HUES6 (cell line): ENCODE data around the gene RGCC.
A peak's percentile ranks its signal among the peaks of the same experiment; 100 is the strongest.

Experiments
- H3K27ac ChIP-seq: 2 replicates; pipeline ENCODE4 v1.7.0; 2013; ENCODE audit warnings: low read depth, mild to moderate bottlenecking, low read length, inconsistent platforms
- H3K27me3 ChIP-seq: 2 replicates; pipeline ENCODE4 v1.6.1; 2013; ENCODE audit warnings: low read length; ENCODE audit not compliant: control insufficient read depth, insufficient read depth
- H3K36me3 ChIP-seq: 2 replicates; pipeline ENCODE4 v1.6.1; 2013; ENCODE audit warnings: low read length; ENCODE audit not compliant: control insufficient read depth, insufficient read depth
- H3K4me1 ChIP-seq: 2 replicates; pipeline ENCODE4 v1.6.1; 2013; ENCODE audit warnings: low read length; ENCODE audit not compliant: control insufficient read depth, insufficient read depth
- H3K4me3 ChIP-seq: 2 replicates; pipeline ENCODE4 v1.5.1; 2013; ENCODE audit warnings: low read depth, low read length
- H3K9ac ChIP-seq: one replicate; pipeline ENCODE4 v1.6.1; 2013; ENCODE audit warnings: mild to moderate bottlenecking, low read length
- H3K9me3 ChIP-seq: 2 replicates; pipeline ENCODE4 v1.6.1; 2013; ENCODE audit warnings: low read depth, low read length; ENCODE audit not compliant: control insufficient read depth, insufficient read depth

RGCC gene

GRCh38 chr13:41456768-41457588, at the start of gene RGCC:
RGCC (plus strand) TSS chr13:41457550; CDS start chr13:41457708, 158 bp downstream.
- Histone ChIP-seq H3K27ac (no peak within 1 kb of the TSS), H3K9me3 (no peaks in the 10 kb centered on the region), H3K36me3 (no peaks in the 10 kb centered on the region), H3K27me3 (peaks cover 88% of the 10 kb centered on the region), H3K4me1 (0 out of 2 replicates have a peak, but pooled peaks cover 4% of the 10 kb centered on the region), H3K9ac (peak within 1 kb of the TSS; percentile 43), H3K4me3 (peak within 1 kb of the TSS; percentile 70)

GRCh38 chr13:41408121-41408520, 49.2 kb upstream of the RGCC start:
- Histone ChIP-seq H3K27ac (no peak overlapping the region), H3K4me1 (peaks cover 1% of the 10 kb centered on the region), H3K9me3 (no peaks in the 10 kb centered on the region), H3K27me3 (no peaks in the 10 kb centered on the region), H3K9ac (no peak overlapping the region), H3K4me3 (no peak overlapping the region), H3K36me3 (no peaks in the 10 kb centered on the region)

- H3K9me3 ChIP-seq: no peaks in the 10 kb centered on the region
- H3K27ac ChIP-seq: no peak overlapping the region
- no peak overlapping the region for H3K9ac ChIP-seq
- no peaks in the 10 kb centered on the region for H3K36me3 ChIP-seq
- H3K4me3 ChIP-seq: no peak overlapping the region
- no peaks in the 10 kb centered on the region for H3K27me3 ChIP-seq
- H3K4me1 ChIP-seq: no peaks in the 10 kb centered on the region
Observed at GRCh38 chr13:41408746-41409145, 48.6 kb upstream of the RGCC start.

- no peaks in the 10 kb centered on the region for H3K4me1 ChIP-seq
- H3K27ac ChIP-seq: no peak overlapping the region
- no peak overlapping the region for H3K4me3 ChIP-seq
- no peaks in the 10 kb centered on the region for H3K36me3 ChIP-seq
- H3K9ac ChIP-seq: no peak overlapping the region
- H3K9me3 ChIP-seq: no peaks in the 10 kb centered on the region
- no peaks in the 10 kb centered on the region for H3K27me3 ChIP-seq
Observed at GRCh38 chr13:41409611-41410010, 47.7 kb upstream of the RGCC start.

- Histone ChIP-seq H3K4me1 (no peaks in the 10 kb centered on the region), H3K4me3 (no peak overlapping the region), H3K36me3 (no peaks in the 10 kb centered on the region)
Observed at GRCh38 chr13:41411060-41411459, 46.3 kb upstream of the RGCC start.

GRCh38 chr13:41411522-41411921, 45.8 kb upstream of the RGCC start:
- Histone ChIP-seq H3K4me1 (no peaks in the 10 kb centered on the region), H3K27ac (no peak overlapping the region), H3K9ac (no peak overlapping the region), H3K36me3 (no peaks in the 10 kb centered on the region), H3K27me3 (no peaks in the 10 kb centered on the region), H3K9me3 (no peaks in the 10 kb centered on the region), H3K4me3 (no peak overlapping the region)

More at GRCh38 chr13:41411060-41411459, 46.3 kb upstream of the RGCC start:
- Histone ChIP-seq H3K27me3 (no peaks in the 10 kb centered on the region), H3K9me3 (no peaks in the 10 kb centered on the region), H3K27ac (no peak overlapping the region), H3K9ac (no peak overlapping the region)

GRCh38 chr13:41413872-41414271, 43.5 kb upstream of the RGCC start:
- Histone ChIP-seq H3K27me3 (no peaks in the 10 kb centered on the region), H3K9ac (no peak overlapping the region), H3K36me3 (no peaks in the 10 kb centered on the region), H3K4me1 (no peaks in the 10 kb centered on the region), H3K4me3 (no peak overlapping the region), H3K27ac (no peak overlapping the region), H3K9me3 (0 out of 2 replicates have a peak, but pooled peaks cover 3% of the 10 kb centered on the region)

GRCh38 chr13:41416276-41416675, 41.1 kb upstream of the RGCC start:
- Histone ChIP-seq H3K9ac (no peak overlapping the region), H3K36me3 (no peaks in the 10 kb centered on the region), H3K4me3 (no peak overlapping the region), H3K27me3 (no peaks in the 10 kb centered on the region), H3K9me3 (0 out of 2 replicates have a peak, but pooled peaks cover 3% of the 10 kb centered on the region), H3K27ac (no peak overlapping the region), H3K4me1 (no peaks in the 10 kb centered on the region)

GRCh38 chr13:41418027-41418426, 39.3 kb upstream of the RGCC start:
- 0 out of 2 replicates have a peak, but pooled peaks cover 3% of the 10 kb centered on the region for H3K9me3 ChIP-seq
- H3K27me3 ChIP-seq: no peaks in the 10 kb centered on the region
- no peaks in the 10 kb centered on the region for H3K36me3 ChIP-seq
- no peak overlapping the region for H3K27ac ChIP-seq
- no peaks in the 10 kb centered on the region for H3K4me1 ChIP-seq
- H3K9ac ChIP-seq: no peak overlapping the region
- H3K4me3 ChIP-seq: no peak overlapping the region

- Histone ChIP-seq H3K27me3 (no peaks in the 10 kb centered on the region), H3K27ac (no peak overlapping the region), H3K9ac (no peak overlapping the region), H3K36me3 (no peaks in the 10 kb centered on the region), H3K4me3 (no peak overlapping the region), H3K4me1 (no peaks in the 10 kb centered on the region), H3K9me3 (0 out of 2 replicates have a peak, but pooled peaks cover 3% of the 10 kb centered on the region)
Observed at GRCh38 chr13:41418731-41419130, 38.6 kb upstream of the RGCC start.

- no peak overlapping the region for H3K9ac ChIP-seq
- H3K36me3 ChIP-seq: no peaks in the 10 kb centered on the region
- H3K9me3 ChIP-seq: 0 out of 2 replicates have a peak, but pooled peaks cover 3% of the 10 kb centered on the region
- H3K4me1 ChIP-seq: no peaks in the 10 kb centered on the region
- no peaks in the 10 kb centered on the region for H3K27me3 ChIP-seq
- H3K4me3 ChIP-seq: no peak overlapping the region
- no peak overlapping the region for H3K27ac ChIP-seq
Observed at GRCh38 chr13:41419206-41419605, 38.1 kb upstream of the RGCC start.
